H9 (cell line): Measurements from ENCODE around the gene PTBP2. TPM values are rescaled to one million over a fixed set of nuclear protein-coding genes. Genes with fewer than 3 reads are reported as not detected.

ENCODE experiments used
- DNase-seq: peaks from one replicate; pipeline ENCODE4 v3.0.0-alpha.2; 2017
- H2AFZ ChIP-seq: one replicate; pipeline ENCODE4 v1.6.1; 2013; ENCODE audit warnings: mild to moderate bottlenecking, low read length, control low read depth, moderate library complexity
- H2AK5ac ChIP-seq: 2 replicates; pipeline ENCODE4 v1.6.1; 2013; ENCODE audit warnings: low read length, control low read depth, mixed read lengths; ENCODE audit not compliant: insufficient read length
- H2BK120ac ChIP-seq: one replicate; pipeline ENCODE4 v1.6.1; 2013; ENCODE audit warnings: low read depth, mild to moderate bottlenecking, low read length, control low read depth, inconsistent platforms; ENCODE audit not compliant: poor library complexity, severe bottlenecking
- H2BK12ac ChIP-seq: 2 replicates; pipeline ENCODE4 v1.6.1; 2013; ENCODE audit warnings: low read length, control low read depth, mixed read lengths, low read depth; ENCODE audit not compliant: insufficient read length
- H2BK15ac ChIP-seq: 2 replicates; pipeline ENCODE4 v1.6.1; 2013; ENCODE audit warnings: low read depth, low read length, control low read depth
- H2BK20ac ChIP-seq: one replicate; pipeline ENCODE4 v1.6.1; 2013; ENCODE audit warnings: low read depth, mild to moderate bottlenecking, low read length, control low read depth, inconsistent platforms; ENCODE audit not compliant: poor library complexity, severe bottlenecking
- H2BK5ac ChIP-seq: 2 replicates; pipeline ENCODE4 v1.6.1; 2013; ENCODE audit warnings: low read length, control low read depth, mixed read lengths; ENCODE audit not compliant: insufficient read length
- H3K14ac ChIP-seq: 2 replicates; pipeline ENCODE4 v1.6.1; 2013; ENCODE audit warnings: low read length, control low read depth; ENCODE audit not compliant: insufficient read depth
- H3K18ac ChIP-seq: 2 replicates; pipeline ENCODE4 v1.6.1; 2013; ENCODE audit warnings: low read depth, mild to moderate bottlenecking, mixed read lengths, low read length, control low read depth; ENCODE audit not compliant: insufficient read length
- H3K23ac ChIP-seq: 2 replicates; pipeline ENCODE4 v1.6.1; 2013; ENCODE audit warnings: low read length, control low read depth, mixed read lengths, low read depth; ENCODE audit not compliant: insufficient read length
- H3K23me2 ChIP-seq: 2 replicates; pipeline ENCODE4 v1.6.1; 2013; ENCODE audit warnings: low read depth, mild to moderate bottlenecking, mixed read lengths, low read length, control low read depth; ENCODE audit not compliant: insufficient read length, poor library complexity, severe bottlenecking
- H3K27ac ChIP-seq: 2 replicates; pipeline ENCODE4 v1.5.1; 2013; ENCODE audit warnings: low read length, control low read depth, mixed read lengths, low read depth; ENCODE audit not compliant: insufficient read length
- H3K27me3 ChIP-seq: 2 replicates; pipeline ENCODE4 v1.6.1; 2013; ENCODE audit warnings: low read length, control low read depth, inconsistent platforms; ENCODE audit not compliant: insufficient read depth
- H3K4ac ChIP-seq: 2 replicates; pipeline ENCODE4 v1.6.1; 2013; ENCODE audit warnings: low read depth, mild to moderate bottlenecking, control low read depth, inconsistent platforms, low read length, moderate library complexity
- H3K4me1 ChIP-seq: 2 replicates; pipeline ENCODE4 v1.6.1; 2013; ENCODE audit warnings: low read length, control low read depth, inconsistent platforms; ENCODE audit not compliant: insufficient read depth
- H3K4me2 ChIP-seq: 2 replicates; pipeline ENCODE4 v1.6.1; 2013; ENCODE audit warnings: low read length, control low read depth, mixed read lengths; ENCODE audit not compliant: insufficient read length, insufficient read depth
- H3K56ac ChIP-seq: 2 replicates; pipeline ENCODE4 v1.6.1; 2013; ENCODE audit warnings: low read depth, mild to moderate bottlenecking, mixed read lengths, low read length, control low read depth; ENCODE audit not compliant: insufficient read length
- H3K79me1 ChIP-seq: 2 replicates; pipeline ENCODE4 v1.6.1; 2013; ENCODE audit warnings: low read depth, mild to moderate bottlenecking, moderate library complexity, low read length, control low read depth, inconsistent platforms; ENCODE audit not compliant: insufficient read depth, poor library complexity, severe bottlenecking
- H3K79me2 ChIP-seq: 2 replicates; pipeline ENCODE4 v1.6.1; 2013; ENCODE audit warnings: low read length, control low read depth, inconsistent platforms; ENCODE audit not compliant: insufficient read depth
- H3K9ac ChIP-seq: 2 replicates; pipeline ENCODE4 v1.6.1; 2013; ENCODE audit warnings: low read length, control low read depth, mixed read lengths; ENCODE audit not compliant: insufficient read length; ENCODE audit errors: extremely low read depth
- H3K9me3 ChIP-seq: one replicate; pipeline ENCODE4 v1.6.1; 2013; ENCODE audit warnings: low read depth, low read length, inconsistent platforms; ENCODE audit not compliant: control insufficient read depth
- H3T11ph ChIP-seq: one replicate; pipeline ENCODE4 v1.6.1; 2013; ENCODE audit warnings: mild to moderate bottlenecking, low read length, control low read depth, inconsistent platforms
- H4K20me1 ChIP-seq: one replicate; pipeline ENCODE4 v1.6.1; 2013; ENCODE audit not compliant: control insufficient read depth, insufficient read length, insufficient read depth
- H4K5ac ChIP-seq: 2 replicates; pipeline ENCODE4 v1.6.1; 2013; ENCODE audit warnings: low read depth, mild to moderate bottlenecking, mixed read lengths, low read length, control low read depth; ENCODE audit not compliant: insufficient read length
- H4K8ac ChIP-seq: replicated peaks from 2 replicates; pipeline ENCODE4 v1.6.1; 2013; ENCODE audit warnings: low read length, control low read depth, mixed read lengths, low read depth; ENCODE audit not compliant: insufficient read length
- H4K91ac ChIP-seq: 2 replicates; pipeline ENCODE4 v1.6.1; 2013; ENCODE audit warnings: low read depth, mild to moderate bottlenecking, moderate library complexity, mixed read lengths, low read length, control low read depth; ENCODE audit not compliant: insufficient read length
- H3K27ac Mint-ChIP-seq, 3 experiments: 2 replicates in 2 of 3; 3 replicates in 1 of 3; pipeline ENCODE4 v1.8.0; 2020 to 2021; ENCODE audit warnings: mixed read lengths in 3 of 3, mild to moderate bottlenecking in 1 of 3, moderate library complexity in 1 of 3
- H3K27me3 Mint-ChIP-seq: 2 replicates; pipeline ENCODE4 v1.8.0; 2021; ENCODE audit warnings: low read depth, mild to moderate bottlenecking, moderate library complexity, mixed read lengths
- H3K36me3 Mint-ChIP-seq, 3 experiments: 2 replicates in 2 of 3; 3 replicates in 1 of 3; pipeline ENCODE4 v1.8.0; 2020 to 2021; ENCODE audit warnings: low read depth in 3 of 3, mixed read lengths in 3 of 3; ENCODE audit not compliant: insufficient read depth in 1 of 3
- H3K4me1 Mint-ChIP-seq, 2 experiments: 2 replicates each; pipeline ENCODE4 v1.8.0; 2020; ENCODE audit warnings: mixed read lengths in 2 of 2
- H3K4me3 Mint-ChIP-seq, 2 experiments: 2 replicates in 1 of 2; 3 replicates in 1 of 2; pipeline ENCODE4 v1.8.0; 2020 to 2021; ENCODE audit warnings: mild to moderate bottlenecking in 2 of 2, mixed read lengths in 2 of 2, moderate library complexity in 1 of 2
- H3K9me3 Mint-ChIP-seq, 2 experiments: 2 replicates in 1 of 2; 3 replicates in 1 of 2; pipeline ENCODE4 v1.8.0; 2020; ENCODE audit warnings: mild to moderate bottlenecking in 2 of 2, mixed read lengths in 2 of 2, moderate library complexity in 1 of 2
- WGBS: extraction: QIAGEN DNeasy Blood & Tissue Kit; methylation state at CpG from one replicate; pipeline ENCODE4 v1.1.7; 2013; ENCODE audit warnings: missing lambda C conversion rate, low lambda C conversion rate, mixed read lengths; ENCODE audit not compliant: insufficient read length; ENCODE audit errors: extremely low coverage; 5-methylcytosine and 5-hydroxymethylcytosine counted together
- total RNA-seq: library from RNA; stranded (reverse); gene quantifications from 2 replicates; pipeline ENCODE4 v1.2.1, GENCODE V29; 2021
- TF ChIP-seq, protein P1 (sequence below): fragments of 200-600 bp; sonication (generic); conservative IDR thresholded peaks from 3 replicates; pipeline ENCODE4 v1.8.0; 2021; ENCODE audit warnings: antibody characterized with exemption, mild to moderate bottlenecking

Gene PTBP2
- total RNA-seq, 1 experiment from 2014 or later = 75.4 TPM

DNA sequence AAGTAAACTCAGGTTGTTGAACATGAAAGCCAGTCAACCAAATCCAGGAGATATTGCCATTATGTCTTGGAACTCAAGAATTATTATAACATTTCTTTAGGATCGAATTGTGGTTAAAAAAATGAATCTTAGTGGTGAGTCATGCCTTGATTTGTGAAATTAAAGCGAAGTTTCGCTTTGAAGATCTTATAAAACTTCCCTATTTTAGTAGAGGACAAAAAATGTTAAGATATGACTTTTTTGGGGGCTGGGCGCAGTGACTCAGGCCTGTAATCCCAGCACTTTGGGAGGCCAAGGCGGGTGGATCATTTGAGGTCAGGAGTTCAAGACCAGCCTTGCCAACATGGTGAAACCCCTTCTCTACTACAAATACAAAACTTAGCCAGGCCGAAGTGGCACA, 39.5 kb upstream of the PTBP2 start:
- no peak overlapping the region for H3K4me2 ChIP-seq
- Mint-ChIP-seq H3K4me1 (peaks cover 0 to 4% of the 10 kb centered on the region in 2 experiments; a peak in 1 of 4 replicates), H3K27me3 (no peaks in the 10 kb centered on the region), H3K36me3 (no peaks in the 10 kb centered on the region; a peak in 3 of 7 replicates), H3K4me3 (no peak overlapping the region), H3K27ac (no peak overlapping the region), H3K9me3 (0 out of 5 replicates have a peak, but pooled peaks cover 0 to 4% of the 10 kb centered on the region in 2 experiments)
- H3K79me2 ChIP-seq = no peaks in the 10 kb centered on the region
- no peak overlapping the region for H4K8ac ChIP-seq
- TF ChIP-seq, protein P1, sequence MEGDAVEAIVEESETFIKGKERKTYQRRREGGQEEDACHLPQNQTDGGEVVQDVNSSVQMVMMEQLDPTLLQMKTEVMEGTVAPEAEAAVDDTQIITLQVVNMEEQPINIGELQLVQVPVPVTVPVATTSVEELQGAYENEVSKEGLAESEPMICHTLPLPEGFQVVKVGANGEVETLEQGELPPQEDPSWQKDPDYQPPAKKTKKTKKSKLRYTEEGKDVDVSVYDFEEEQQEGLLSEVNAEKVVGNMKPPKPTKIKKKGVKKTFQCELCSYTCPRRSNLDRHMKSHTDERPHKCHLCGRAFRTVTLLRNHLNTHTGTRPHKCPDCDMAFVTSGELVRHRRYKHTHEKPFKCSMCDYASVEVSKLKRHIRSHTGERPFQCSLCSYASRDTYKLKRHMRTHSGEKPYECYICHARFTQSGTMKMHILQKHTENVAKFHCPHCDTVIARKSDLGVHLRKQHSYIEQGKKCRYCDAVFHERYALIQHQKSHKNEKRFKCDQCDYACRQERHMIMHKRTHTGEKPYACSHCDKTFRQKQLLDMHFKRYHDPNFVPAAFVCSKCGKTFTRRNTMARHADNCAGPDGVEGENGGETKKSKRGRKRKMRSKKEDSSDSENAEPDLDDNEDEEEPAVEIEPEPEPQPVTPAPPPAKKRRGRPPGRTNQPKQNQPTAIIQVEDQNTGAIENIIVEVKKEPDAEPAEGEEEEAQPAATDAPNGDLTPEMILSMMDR = no peak
- no peak overlapping the region for H3K27ac ChIP-seq
- no peaks in the 10 kb centered on the region for H3K79me1 ChIP-seq
- no peak overlapping the region for H4K91ac ChIP-seq
- H3K14ac ChIP-seq = no peak overlapping the region
- no peak overlapping the region for H2BK120ac ChIP-seq
- no peak overlapping the region for H2BK12ac ChIP-seq
- H4K5ac ChIP-seq = no peak overlapping the region
- no peak overlapping the region for H2BK15ac ChIP-seq
- no peaks in the 10 kb centered on the region for H3K9me3 ChIP-seq
- no peak overlapping the region for H3K9ac ChIP-seq
- H2AFZ ChIP-seq = no peak overlapping the region
- H2BK20ac ChIP-seq = no peak overlapping the region
- H3K4me1 ChIP-seq = no peaks in the 10 kb centered on the region
- no peak overlapping the region for H2BK5ac ChIP-seq
- no peak overlapping the region for H2AK5ac ChIP-seq
- H4K20me1 ChIP-seq = no peaks in the 10 kb centered on the region
- H3K23ac ChIP-seq = no peak overlapping the region
- no peaks in the 10 kb centered on the region for H3K23me2 ChIP-seq
- no peak overlapping the region for H3T11ph ChIP-seq
- no CpG with 5 or more reads among the region's 6 CpGs for WGBS
- H3K56ac ChIP-seq = no peak overlapping the region
- no peaks in the 10 kb centered on the region for H3K27me3 ChIP-seq
- H3K18ac ChIP-seq = no peak overlapping the region
- H3K4ac ChIP-seq = no peak overlapping the region
- no peak for DNase-seq
